GM18520 (cell line): ENCODE data around the gene COLEC12.

Source experiments
- ATAC-seq: cut with Tn5 transposase; IDR thresholded peaks from one replicate; pipeline ENCODE4 v1.9.1; 2021; ENCODE audit not compliant: unreplicated experiment

Gene COLEC12

GRCh38 chr18:392928-393573 is 107.5 kb downstream of the COLEC12 start:
- ATAC-seq = no peak

GRCh38 chr18:390741-391478 is 109.6 kb downstream of the COLEC12 start:
- no peak for ATAC-seq

- no peak for ATAC-seq
These were observed 110.7 kb downstream of the COLEC12 start for GRCh38 chr18:389658-390357.

GRCh38 chr18:388200-388599 is 112.3 kb downstream of the COLEC12 start:
- no peak for ATAC-seq

GRCh38 chr18:386994-387393 is 113.5 kb downstream of the COLEC12 start:
- ATAC-seq = no peak

- no peak for ATAC-seq
These were observed 115.6 kb downstream of the COLEC12 start for GRCh38 chr18:384897-385296.

GRCh38 chr18:383135-383534 is 117.4 kb downstream of the COLEC12 start:
- no peak for ATAC-seq

GRCh38 chr18:382423-382984 is 118.0 kb downstream of the COLEC12 start:
- no peak for ATAC-seq

- no peak for ATAC-seq
These were observed 120.7 kb downstream of the COLEC12 start for GRCh38 chr18:379681-380330.

- no peak for ATAC-seq
These were observed 122.4 kb downstream of the COLEC12 start for GRCh38 chr18:378079-378478.

GRCh38 chr18:377088-377487 is 123.4 kb downstream of the COLEC12 start:
- no peak for ATAC-seq

- ATAC-seq = no peak
These were observed 124.2 kb downstream of the COLEC12 start for GRCh38 chr18:376311-376710.

- no peak for ATAC-seq
These were observed 125.8 kb downstream of the COLEC12 start for GRCh38 chr18:374721-375168.

- ATAC-seq = no peak
These were observed 126.7 kb downstream of the COLEC12 start for GRCh38 chr18:373780-374179.

GRCh38 chr18:371609-371982 is 128.9 kb downstream of the COLEC12 start:
- ATAC-seq = no peak

GRCh38 chr18:370751-371608 is 129.5 kb downstream of the COLEC12 start:
- no peak for ATAC-seq

- no peak for ATAC-seq
These were observed 131.1 kb downstream of the COLEC12 start for GRCh38 chr18:369224-370015.

- ATAC-seq = no peak
These were observed 133.9 kb downstream of the COLEC12 start for GRCh38 chr18:366466-367061.

- no peak for ATAC-seq
These were observed 134.8 kb downstream of the COLEC12 start for GRCh38 chr18:365651-366050.
